ENCODE results near the gene FCGR1A.
"Not testable (repeated sequence)": the region's sequence is repeated elsewhere in the genome, so short reads cannot be mapped to it uniquely, and the experiment has no call there.

The FCGR1A gene

GRCh38 chr1:149832316-149833126 is 50.0 kb downstream of the FCGR1A start:
- DNase-seq (ENCODE audit: low spot score): not testable (repeated sequence)

GRCh38 chr1:149833144-149833543 is 50.6 kb downstream of the FCGR1A start:
- not testable (repeated sequence) for DNase-seq (ENCODE audit: low spot score)

- DNase-seq (ENCODE audit: low spot score): not testable (repeated sequence)
Observed at GRCh38 chr1:149841149-149841548, 58.7 kb downstream of the FCGR1A start.
